D721Med (cell line): ENCODE measurements around the gene VILL.
"Not testable (repeated sequence)": the region's sequence is repeated elsewhere in the genome, so short reads cannot be mapped to it uniquely, and the experiment has no call there.

Source experiments
- DNase-seq: peaks from one replicate; pipeline ENCODE4 v3.0.0; 2011; ENCODE audit warnings: low spot score; ENCODE audit not compliant: insufficient read length
- FAIRE-seq: peaks from 2 replicates; lab custom pipeline; 2011; peaks lifted over from hg19 to GRCh38; lab: Jason Lieb, UNC
- TF ChIP-seq, protein P1 (sequence below): IDR thresholded peaks from 2 replicates; pipeline ENCODE4 v1.5.1; 2012; ENCODE audit warnings: mild to moderate bottlenecking, control low read depth; ENCODE audit not compliant: insufficient read depth; ENCODE audit errors: missing control alignments

VILL gene

GRCh38 chr3:37969596-37970100 lies 20.9 kb upstream of the VILL start:
- TF ChIP-seq, protein P1, sequence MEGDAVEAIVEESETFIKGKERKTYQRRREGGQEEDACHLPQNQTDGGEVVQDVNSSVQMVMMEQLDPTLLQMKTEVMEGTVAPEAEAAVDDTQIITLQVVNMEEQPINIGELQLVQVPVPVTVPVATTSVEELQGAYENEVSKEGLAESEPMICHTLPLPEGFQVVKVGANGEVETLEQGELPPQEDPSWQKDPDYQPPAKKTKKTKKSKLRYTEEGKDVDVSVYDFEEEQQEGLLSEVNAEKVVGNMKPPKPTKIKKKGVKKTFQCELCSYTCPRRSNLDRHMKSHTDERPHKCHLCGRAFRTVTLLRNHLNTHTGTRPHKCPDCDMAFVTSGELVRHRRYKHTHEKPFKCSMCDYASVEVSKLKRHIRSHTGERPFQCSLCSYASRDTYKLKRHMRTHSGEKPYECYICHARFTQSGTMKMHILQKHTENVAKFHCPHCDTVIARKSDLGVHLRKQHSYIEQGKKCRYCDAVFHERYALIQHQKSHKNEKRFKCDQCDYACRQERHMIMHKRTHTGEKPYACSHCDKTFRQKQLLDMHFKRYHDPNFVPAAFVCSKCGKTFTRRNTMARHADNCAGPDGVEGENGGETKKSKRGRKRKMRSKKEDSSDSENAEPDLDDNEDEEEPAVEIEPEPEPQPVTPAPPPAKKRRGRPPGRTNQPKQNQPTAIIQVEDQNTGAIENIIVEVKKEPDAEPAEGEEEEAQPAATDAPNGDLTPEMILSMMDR: no peak
- no peak for DNase-seq
- no peak for FAIRE-seq

DNA sequence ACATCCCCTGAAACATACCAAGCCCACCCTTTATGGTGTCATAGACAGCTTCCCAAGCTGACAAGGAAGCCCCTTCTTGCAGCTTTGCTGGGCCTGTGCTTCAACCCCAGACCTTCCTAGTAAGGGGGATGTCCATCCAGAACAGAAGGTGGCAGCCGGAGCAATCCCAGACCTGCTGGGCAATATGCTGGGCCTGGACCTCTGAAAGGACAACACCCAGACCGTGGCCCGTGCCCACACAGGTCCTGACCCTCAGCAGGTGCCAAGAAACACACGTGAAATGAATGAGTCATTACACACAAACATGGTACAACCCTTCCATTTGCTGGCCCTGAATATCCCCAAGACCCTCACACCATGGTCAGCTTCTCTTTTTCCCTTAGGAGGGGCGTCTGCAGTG lies 19.8 kb upstream of the VILL start:
- FAIRE-seq (no peak), DNase-seq (no peak)
- TF ChIP-seq, protein P1: no peak

GRCh38 chr3:37971467-37971866 lies 19.1 kb upstream of the VILL start:
- TF ChIP-seq, protein P1: no peak
- DNase-seq: no peak
- no peak for FAIRE-seq

DNA sequence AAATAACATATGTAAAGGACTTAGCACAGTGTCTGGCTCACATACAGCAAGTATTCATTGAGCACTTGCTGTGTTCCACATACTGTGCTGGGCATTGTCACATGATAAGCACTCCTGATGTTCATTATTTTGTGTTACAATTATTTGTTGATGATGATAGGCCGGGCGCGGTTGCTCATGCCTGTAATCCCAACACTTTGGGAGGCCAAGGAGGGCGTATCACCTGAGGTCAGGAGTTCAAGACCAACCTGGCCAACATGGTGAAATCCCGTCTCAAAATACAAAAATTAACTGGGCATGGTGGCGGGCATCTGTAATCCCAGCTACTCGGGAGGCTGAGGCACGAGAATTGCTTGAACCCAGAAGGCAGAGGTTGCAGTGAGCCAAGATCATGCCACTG lies 18.5 kb upstream of the VILL start:
- not testable (repeated sequence) for FAIRE-seq, DNase-seq

GRCh38 chr3:37973246-37974054 lies 17.1 kb upstream of the VILL start:
- no peak for FAIRE-seq
- TF ChIP-seq, protein P1: no peak
- DNase-seq: no peak

DNA sequence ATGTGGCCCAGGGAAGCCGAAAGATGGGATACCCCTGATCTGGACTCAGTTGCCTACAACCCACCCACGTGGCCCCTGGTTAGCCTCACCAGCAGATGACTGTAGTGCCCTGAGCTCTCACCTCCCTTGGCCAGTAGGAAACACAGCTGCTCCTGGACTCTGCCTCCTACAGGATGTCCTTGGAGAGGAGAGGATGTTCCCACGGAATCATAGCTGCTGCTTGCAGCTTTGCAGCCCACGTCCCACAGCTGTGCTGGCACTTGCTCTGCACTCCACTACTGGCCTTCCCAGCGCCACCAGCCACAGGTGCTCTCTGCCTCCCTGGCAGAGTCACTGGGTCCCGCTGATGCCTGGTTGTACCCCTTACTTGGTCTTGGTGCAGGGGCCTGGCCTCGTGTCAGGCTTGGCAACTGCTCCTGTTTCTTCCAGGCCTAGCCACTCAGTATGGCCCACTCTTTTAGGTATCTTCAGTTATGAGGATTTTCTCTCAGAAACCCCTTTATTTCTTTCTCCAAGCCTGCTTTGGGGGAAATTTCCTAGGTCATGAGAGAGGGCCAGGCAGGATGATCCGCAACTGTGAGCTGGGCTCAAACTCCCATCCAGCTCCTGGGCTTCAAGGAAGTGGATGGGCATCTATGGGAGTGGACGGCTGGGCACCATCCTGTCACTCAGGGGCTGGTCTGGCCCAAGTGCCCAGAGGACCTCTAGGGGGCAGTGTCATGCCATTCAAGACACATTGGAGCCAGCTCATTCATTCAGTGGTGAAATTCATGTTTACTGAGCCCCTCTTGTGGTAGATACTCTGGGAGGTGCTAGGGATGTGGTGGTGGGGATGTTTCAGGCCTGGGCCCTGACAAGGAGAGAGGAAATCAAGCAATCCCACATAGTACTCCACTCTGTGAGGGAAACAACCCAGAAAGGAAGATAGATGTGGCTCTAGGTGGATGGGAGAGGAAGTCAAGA lies 16.2 kb upstream of the VILL start:
- DNase-seq (no peak), FAIRE-seq (no peak)
- TF ChIP-seq, protein P1: peak; percentile 65
